Measurements from ENCODE around the gene SYTL1.
A peak's percentile ranks its signal among the peaks of the same experiment; 100 is the strongest.

DNA sequence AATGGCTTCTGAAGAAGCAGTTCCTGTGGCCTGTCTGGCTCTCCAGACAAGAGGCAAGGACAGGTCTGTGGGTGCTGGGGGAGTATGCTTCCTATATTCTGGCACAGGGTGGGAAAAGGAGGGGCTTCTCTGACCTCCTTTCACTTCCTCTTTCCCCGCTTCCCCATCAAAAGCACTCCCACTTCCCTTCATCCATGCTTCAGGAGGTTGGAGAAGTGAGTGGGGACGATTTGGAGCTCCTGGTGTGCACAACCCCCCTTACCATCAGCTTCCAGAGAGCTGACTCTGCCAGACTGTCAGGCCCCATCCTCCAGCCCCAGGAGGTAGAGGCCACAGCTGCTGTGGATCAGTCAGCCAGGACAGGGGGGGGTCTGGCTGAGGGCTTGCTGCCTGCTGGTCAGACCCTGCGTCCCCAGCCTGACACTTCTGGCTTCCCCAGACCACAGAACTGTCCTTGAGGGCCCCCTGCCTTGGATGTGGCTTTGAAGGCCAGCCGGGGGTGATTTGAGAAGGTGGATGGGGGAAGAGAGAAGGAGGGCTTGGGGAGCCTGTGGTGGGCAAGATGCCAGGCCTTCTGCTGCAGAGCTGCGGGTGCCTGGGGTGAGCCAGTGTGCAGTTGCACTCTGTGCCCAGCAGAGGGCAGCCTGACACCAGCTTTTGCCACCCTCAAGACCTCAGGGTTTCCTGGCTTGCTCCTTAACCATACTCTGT is 41.3 kb upstream of the SYTL1 start:
- peak; percentile 96 for TF ChIP-seq RAD21 (IDR thresholded peaks at IDR 0.05; ENCODE audit: low read depth)
- no peak for TF ChIP-seq EGR1 (IDR thresholded peaks at IDR 0.05)
- TF ChIP-seq MAX (IDR thresholded peaks at IDR 0.05), result no peak
- TF ChIP-seq CEBPB (IDR thresholded peaks at IDR 0.05), result no peak
- TF ChIP-seq YY1 (IDR thresholded peaks at IDR 0.05; ENCODE audit: low read depth), result no peak
- TF ChIP-seq EP300 (IDR thresholded peaks at IDR 0.05; ENCODE audit: borderline replicate concordance), result no peak
- TF ChIP-seq NFIC (IDR thresholded peaks at IDR 0.05), result peak; percentile 42
- TF ChIP-seq, protein P1, sequence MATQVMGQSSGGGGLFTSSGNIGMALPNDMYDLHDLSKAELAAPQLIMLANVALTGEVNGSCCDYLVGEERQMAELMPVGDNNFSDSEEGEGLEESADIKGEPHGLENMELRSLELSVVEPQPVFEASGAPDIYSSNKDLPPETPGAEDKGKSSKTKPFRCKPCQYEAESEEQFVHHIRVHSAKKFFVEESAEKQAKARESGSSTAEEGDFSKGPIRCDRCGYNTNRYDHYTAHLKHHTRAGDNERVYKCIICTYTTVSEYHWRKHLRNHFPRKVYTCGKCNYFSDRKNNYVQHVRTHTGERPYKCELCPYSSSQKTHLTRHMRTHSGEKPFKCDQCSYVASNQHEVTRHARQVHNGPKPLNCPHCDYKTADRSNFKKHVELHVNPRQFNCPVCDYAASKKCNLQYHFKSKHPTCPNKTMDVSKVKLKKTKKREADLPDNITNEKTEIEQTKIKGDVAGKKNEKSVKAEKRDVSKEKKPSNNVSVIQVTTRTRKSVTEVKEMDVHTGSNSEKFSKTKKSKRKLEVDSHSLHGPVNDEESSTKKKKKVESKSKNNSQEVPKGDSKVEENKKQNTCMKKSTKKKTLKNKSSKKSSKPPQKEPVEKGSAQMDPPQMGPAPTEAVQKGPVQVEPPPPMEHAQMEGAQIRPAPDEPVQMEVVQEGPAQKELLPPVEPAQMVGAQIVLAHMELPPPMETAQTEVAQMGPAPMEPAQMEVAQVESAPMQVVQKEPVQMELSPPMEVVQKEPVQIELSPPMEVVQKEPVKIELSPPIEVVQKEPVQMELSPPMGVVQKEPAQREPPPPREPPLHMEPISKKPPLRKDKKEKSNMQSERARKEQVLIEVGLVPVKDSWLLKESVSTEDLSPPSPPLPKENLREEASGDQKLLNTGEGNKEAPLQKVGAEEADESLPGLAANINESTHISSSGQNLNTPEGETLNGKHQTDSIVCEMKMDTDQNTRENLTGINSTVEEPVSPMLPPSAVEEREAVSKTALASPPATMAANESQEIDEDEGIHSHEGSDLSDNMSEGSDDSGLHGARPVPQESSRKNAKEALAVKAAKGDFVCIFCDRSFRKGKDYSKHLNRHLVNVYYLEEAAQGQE (IDR thresholded peaks at IDR 0.05; ENCODE audit: low read depth), result no peak
- TF ChIP-seq FOXM1 (IDR thresholded peaks at IDR 0.05; ENCODE audit: borderline replicate concordance, low read depth), result no peak
- TF ChIP-seq CREB1 (IDR thresholded peaks at IDR 0.05; ENCODE audit: low read depth), result no peak
- TF ChIP-seq USF1 (IDR thresholded peaks at IDR 0.05), result no peak
- no peak for TF ChIP-seq TEAD4 (IDR thresholded peaks at IDR 0.05)
- TF ChIP-seq TAF1 (IDR thresholded peaks at IDR 0.05; ENCODE audit: low read depth), result no peak
